ENCODE measurements around the gene PAQR4. TPM values are rescaled to one million over a fixed set of nuclear protein-coding genes. Genes with fewer than 3 reads are reported as not detected.
A peak's percentile ranks its signal among the peaks of the same experiment; 100 is the strongest.

PAQR4 gene
- polyA plus RNA-seq, 2 of the 4 experiments (the other 2 are of a cell fraction) = 8.0 to 18.6 TPM

GRCh38 chr16:3020604-3021448 is 51.7 kb downstream of the PAQR4 start (continued):
- peak; percentile 94 for TF ChIP-seq MAX (IDR thresholded peaks at IDR 0.05)
- TF ChIP-seq GATA3 (IDR thresholded peaks at IDR 0.05; ENCODE audit: borderline replicate concordance) = peak; percentile 87
- TF ChIP-seq HDAC2 (IDR thresholded peaks at IDR 0.05) = no peak

GRCh38 chr16:3021449-3022207 is 52.5 kb downstream of the PAQR4 start:
- H3K9me3 ChIP-seq = no peaks in the 10 kb centered on the region
- H3K4me2 ChIP-seq = peak overlapping the region; percentile 89
- TF ChIP-seq ZNF302 (CRISPR knock-in tag; IDR thresholded peaks at IDR 0.05) (no peak), FOSL2 (IDR thresholded peaks at IDR 0.05) (peak; percentile 66; the same call in 1 of the 2 replicates), FOSL2 (CRISPR knock-in tag; IDR thresholded peaks at IDR 0.05) (peak; percentile 85), EHF (CRISPR knock-in tag; IDR thresholded peaks at IDR 0.05) (peak; percentile 15; the same call in 1 of the 2 replicates), HOXA7 (CRISPR knock-in tag; IDR thresholded peaks at IDR 0.05) (0 out of 2 replicates have a peak, but pooled peaks have one; percentile 15), CEBPB (IDR thresholded peaks at IDR 0.05) (0 out of 4 replicates have a peak, but pooled peaks of 1 of the 2 experiments have one; percentile 26), MAX (IDR thresholded peaks at IDR 0.05) (peak; percentile 9; the same call in 1 of the 2 replicates), HEYL (CRISPR knock-in tag; IDR thresholded peaks at IDR 0.05) (no peak), NR3C1 (IDR thresholded peaks at IDR 0.05) (no peak), BCL3 (IDR thresholded peaks at IDR 0.05) (peak; percentile 24; the same call in 1 of the 3 replicates), FOSB (CRISPR knock-in tag; IDR thresholded peaks at IDR 0.05) (no peak), POLR2A (IDR thresholded peaks at IDR 0.05; ENCODE audit: low read length) (peak; percentile 19), CTCF (IDR thresholded peaks at IDR 0.05) (peak; percentile 31; the same call in 1 of the 3 replicates), MAFK (IDR thresholded peaks at IDR 0.05; ENCODE audit: partially characterized antibody) (peak; percentile 45), GATA3 (IDR thresholded peaks at IDR 0.05; ENCODE audit: borderline replicate concordance) (peak; percentile 53; the same call in 1 of the 2 replicates), HOXB5 (CRISPR knock-in tag; IDR thresholded peaks at IDR 0.05) (peak; percentile 38; the same call in 1 of the 2 replicates), ESRRA (IDR thresholded peaks at IDR 0.05; ENCODE audit: borderline replicate concordance, low read length) (no peak; the same call in 1 of the 2 replicates)
- peak overlapping the region; percentile 98 to 100 for H3K27ac ChIP-seq
- peak overlapping the region; percentile 93 for H3K4me3 ChIP-seq
- 0% methylated on average over 15 of the region's 25 CpGs for WGBS (ENCODE audit: missing lambda C conversion rate)
- DNase-seq (ENCODE audit: low read depth in 1 of 2, low spot score in 1 of 2) (peak; percentile 72 to 93), FAIRE-seq (no peak), ATAC-seq (peak; percentile 23 to 56)
- POLR2A ChIA-PET = interaction anchor here (0.6 to 6.2 kb wide), 12 partner anchors 10 to 153 kb away, joined by 3 to 107 read pairs (median 6); partner anchors contain the start of gene PAQR4
- peaks cover 24% of the 10 kb centered on the region for H3K4me1 ChIP-seq
- CTCF ChIA-PET = interaction anchor here (0.7 to 6.6 kb wide), 10 partner anchors 10 to 1644 kb away, joined by 3 to 112 read pairs (median 4); no protein-coding TSS in a partner anchor

- Histone ChIP-seq H3K4me2 (peak overlapping the region; percentile 89), H3K4me1 (peaks cover 24% of the 10 kb centered on the region), H3K27ac (peak overlapping the region; percentile 98 to 100), H3K4me3 (peak overlapping the region; percentile 93), H3K9me3 (no peaks in the 10 kb centered on the region)
- ChIA-PET CTCF (interaction anchor here (0.7 to 6.6 kb wide), 6 partner anchors 9 to 1645 kb away, joined by 3 to 112 read pairs (median 6); no protein-coding TSS in a partner anchor), POLR2A (interaction anchor here (0.6 to 6.2 kb wide), 8 partner anchors 9 to 57 kb away, joined by 3 to 107 read pairs (median 8); no protein-coding TSS in a partner anchor)
- ATAC-seq (peak; percentile 21 to 46), DNase-seq (ENCODE audit: low read depth in 1 of 2, low spot score in 1 of 2) (peak; percentile 84 to 93), FAIRE-seq (peak; percentile 18)
- under 1% methylated on average over 8 of the region's 8 CpGs for WGBS (ENCODE audit: missing lambda C conversion rate)
- TF ChIP-seq NR3C1 (IDR thresholded peaks at IDR 0.05) (no peak), ZC3H11A (IDR thresholded peaks at IDR 0.05) (no peak), HOXB13 (CRISPR knock-in tag; IDR thresholded peaks at IDR 0.05; ENCODE audit: low read depth) (no peak), USF2 (IDR thresholded peaks at IDR 0.05) (no peak), HEYL (CRISPR knock-in tag; IDR thresholded peaks at IDR 0.05) (no peak), GATA3 (IDR thresholded peaks at IDR 0.05; ENCODE audit: borderline replicate concordance) (peak; percentile 73), CBX8 (IDR thresholded peaks at IDR 0.05) (no peak), ESRRA (IDR thresholded peaks at IDR 0.05; ENCODE audit: borderline replicate concordance, low read length) (no peak), REST (IDR thresholded peaks at IDR 0.05) (no peak), ZSCAN20 (CRISPR knock-in tag; IDR thresholded peaks at IDR 0.05) (no peak)
These were observed 53.1 kb downstream of the PAQR4 start for GRCh38 chr16:3022208-3022683.
